Brain microvascular endothelial cell (primary cell): Measurements from ENCODE around the gene FGD4.

Experiments used
- DNase-seq: peaks from one replicate; pipeline ENCODE4 v3.0.0-alpha.2; 2020
- H3K27ac ChIP-seq: fragments of 250-450 bp; sonication (Bioruptor Pico); 2 replicates; pipeline ENCODE4 v1.5.1; 2020; ENCODE audit warnings: mild to moderate bottlenecking, moderate library complexity
- H3K27me3 ChIP-seq: fragments of 250-450 bp; sonication (Bioruptor Pico); replicated peaks from 2 replicates; pipeline ENCODE4 v1.5.1; 2020; ENCODE audit warnings: mild to moderate bottlenecking
- H3K36me3 ChIP-seq: fragments of 250-450 bp; sonication (Bioruptor Pico); replicated peaks from 2 replicates; pipeline ENCODE4 v1.5.1; 2020; ENCODE audit warnings: mild to moderate bottlenecking
- H3K4me3 ChIP-seq: 2 replicates; pipeline ENCODE4 v1.5.1; 2011; ENCODE audit warnings: low read depth, mild to moderate bottlenecking, control low read depth, low read length, moderate library complexity
- CTCF ChIP-seq: IDR thresholded peaks from 2 replicates; pipeline ENCODE4 v1.5.1; 2011; ENCODE audit warnings: low read depth, mild to moderate bottlenecking, moderate library complexity, low read length, control low read depth, inconsistent platforms; ENCODE audit errors: missing control alignments
- in situ Hi-C: cut with HindIII; loops from 2 replicates; pipeline ENCODE4 v1.10.0; 2017; ENCODE audit warnings: low sequenced_read_pairs, low pct_ligation_motif_present

FGD4 gene

GRCh38 chr12:32603858-32604257, 204.5 kb downstream of the FGD4 start:
- H3K36me3 ChIP-seq = peaks cover 31% of the 10 kb centered on the region
- DNase-seq = peak; percentile 47
- in situ Hi-C loops = no loop called here
- no peak overlapping the region for H3K4me3 ChIP-seq
- H3K27ac ChIP-seq = no peak overlapping the region
- no peak for TF ChIP-seq CTCF
- H3K27me3 ChIP-seq = no peaks in the 10 kb centered on the region

- no peak for DNase-seq
- TF ChIP-seq CTCF = no peak
- Histone ChIP-seq H3K4me3 (no peak overlapping the region), H3K27me3 (no peaks in the 10 kb centered on the region), H3K36me3 (peaks cover 31% of the 10 kb centered on the region), H3K27ac (no peak overlapping the region)
- in situ Hi-C loops = no loop called here
Measured at GRCh38 chr12:32604565-32604964, 205.2 kb downstream of the FGD4 start.

- Histone ChIP-seq H3K36me3 (peaks cover 29% of the 10 kb centered on the region), H3K27ac (no peak overlapping the region), H3K4me3 (no peak overlapping the region), H3K27me3 (no peaks in the 10 kb centered on the region)
- no peak for TF ChIP-seq CTCF
- in situ Hi-C loops = no loop called here
- DNase-seq = no peak
Measured at GRCh38 chr12:32605326-32606095, 206.2 kb downstream of the FGD4 start.

- TF ChIP-seq CTCF = no peak
- Histone ChIP-seq H3K27ac (no peak overlapping the region), H3K27me3 (no peaks in the 10 kb centered on the region), H3K36me3 (peaks cover 27% of the 10 kb centered on the region), H3K4me3 (no peak overlapping the region)
- no peak for DNase-seq
- in situ Hi-C loops = no loop called here
Measured at GRCh38 chr12:32606443-32606842, 207.1 kb downstream of the FGD4 start.

GRCh38 chr12:32609966-32610365, 210.6 kb downstream of the FGD4 start:
- H3K36me3 ChIP-seq = peaks cover 18% of the 10 kb centered on the region
- TF ChIP-seq CTCF = no peak
- H3K27me3 ChIP-seq = no peaks in the 10 kb centered on the region
- in situ Hi-C loops = no loop called here
- DNase-seq = no peak
- H3K4me3 ChIP-seq = no peak overlapping the region
- H3K27ac ChIP-seq = no peak overlapping the region

- no peak for TF ChIP-seq CTCF
- no peak for DNase-seq
- H3K36me3 ChIP-seq = peaks cover 18% of the 10 kb centered on the region
- H3K4me3 ChIP-seq = no peak overlapping the region
- in situ Hi-C loops = no loop called here
- no peaks in the 10 kb centered on the region for H3K27me3 ChIP-seq
- H3K27ac ChIP-seq = no peak overlapping the region
Measured at GRCh38 chr12:32611986-32612385, 212.6 kb downstream of the FGD4 start.
